Loucy (cell line): ENCODE measurements around the gene KIAA2012.

ENCODE experiments used
- H2AFZ ChIP-seq: fragments of 200-600 bp; sonication (generic); 2 replicates; pipeline ENCODE4 v1.6.0; 2016; ENCODE audit warnings: antibody characterized with exemption, mild to moderate bottlenecking, low read length, moderate library complexity
- H3F3A ChIP-seq: fragments of 200-600 bp; 2 replicates; pipeline ENCODE4 v1.6.0; 2016; ENCODE audit warnings: antibody characterized with exemption, low read depth, mild to moderate bottlenecking
- H3K27me3 ChIP-seq: fragments of 200-600 bp; sonication (generic); 2 replicates; pipeline ENCODE4 v1.6.1; 2014; ENCODE audit warnings: low read length, mild to moderate bottlenecking; ENCODE audit not compliant: insufficient read depth, poor library complexity, severe bottlenecking
- H3K36me3 ChIP-seq: fragments of 200-600 bp; sonication (generic); 2 replicates; pipeline ENCODE4 v1.6.1; 2016; ENCODE audit warnings: low read length; ENCODE audit not compliant: insufficient read depth
- H3K4me1 ChIP-seq: fragments of 200-600 bp; sonication (generic); 2 replicates; pipeline ENCODE4 v1.5.1; 2014; ENCODE audit warnings: low read length, mild to moderate bottlenecking; ENCODE audit not compliant: insufficient read depth, poor library complexity, severe bottlenecking
- H3K4me2 ChIP-seq: fragments of 200-600 bp; sonication (generic); 2 replicates; pipeline ENCODE4 v1.6.0; 2014; ENCODE audit warnings: antibody characterized with exemption, low read length, low read depth, mild to moderate bottlenecking; ENCODE audit not compliant: poor library complexity, severe bottlenecking
- H3K4me3 ChIP-seq: fragments of 200-600 bp; sonication (generic); 2 replicates; pipeline ENCODE4 v1.5.1; 2014; ENCODE audit warnings: low read length, mild to moderate bottlenecking, mixed read lengths; ENCODE audit not compliant: poor library complexity, severe bottlenecking
- H3K79me2 ChIP-seq: fragments of 200-600 bp; sonication (generic); 2 replicates; pipeline ENCODE4 v1.6.1; 2014; ENCODE audit warnings: low read length; ENCODE audit not compliant: insufficient read depth
- H3K9ac ChIP-seq: fragments of 200-600 bp; sonication (generic); 2 replicates; pipeline ENCODE4 v1.6.0; 2014; ENCODE audit warnings: mild to moderate bottlenecking, low read depth, low read length, moderate library complexity; ENCODE audit not compliant: poor library complexity, severe bottlenecking
- H3K9me2 ChIP-seq: fragments of 200-600 bp; sonication (generic); replicated peaks from 2 replicates; pipeline ENCODE4 v1.6.1; 2016; ENCODE audit warnings: low read depth, low read length, mixed read lengths
- H3K9me3 ChIP-seq: fragments of 200-600 bp; sonication (generic); 2 replicates; pipeline ENCODE4 v1.6.1; 2014; ENCODE audit warnings: mild to moderate bottlenecking, antibody characterized with exemption, low read length, low read depth; ENCODE audit not compliant: insufficient read depth
- H4K20me1 ChIP-seq: fragments of 200-600 bp; sonication (generic); 2 replicates; pipeline ENCODE4 v1.6.0; 2014; ENCODE audit warnings: antibody characterized with exemption, low read length, mild to moderate bottlenecking; ENCODE audit not compliant: insufficient read depth, poor library complexity, severe bottlenecking
- CTCF ChIP-seq: fragments of 200-600 bp; sonication (generic); conservative IDR thresholded peaks from 2 replicates; pipeline ENCODE4 v1.5.1; 2014; ENCODE audit warnings: mild to moderate bottlenecking, antibody characterized with exemption, low read length
- EZH2phosphoT487 ChIP-seq: fragments of 200-600 bp; IDR thresholded peaks from 2 replicates; pipeline ENCODE4 v1.6.1; 2018; ENCODE audit warnings: antibody characterized with exemption, mild to moderate bottlenecking, moderate library complexity, borderline replicate concordance

KIAA2012 gene

GRCh38 chr2:202066875-202067274 lies 6.2 kb upstream of the KIAA2012 start:
- Histone ChIP-seq H3K27me3 (no peaks in the 10 kb centered on the region), H3F3A (no peaks in the 10 kb centered on the region), H2AFZ (no peak overlapping the region), H3K9me3 (no peaks in the 10 kb centered on the region), H3K4me3 (no peak overlapping the region), H3K4me2 (no peak overlapping the region), H3K79me2 (no peaks in the 10 kb centered on the region), H4K20me1 (no peaks in the 10 kb centered on the region), H3K9me2 (no peaks in the 10 kb centered on the region), H3K4me1 (no peaks in the 10 kb centered on the region), H3K9ac (no peak overlapping the region), H3K36me3 (no peaks in the 10 kb centered on the region)
- no peak for TF ChIP-seq CTCF
- no peak for TF ChIP-seq EZH2phosphoT487

- no peaks in the 10 kb centered on the region for H4K20me1 ChIP-seq
- no peak overlapping the region for H3K9ac ChIP-seq
- no peak overlapping the region for H3K4me3 ChIP-seq
- TF ChIP-seq CTCF (no peak), EZH2phosphoT487 (no peak)
- no peaks in the 10 kb centered on the region for H3K27me3 ChIP-seq
- no peaks in the 10 kb centered on the region for H3K4me1 ChIP-seq
- H3K36me3 ChIP-seq, result no peaks in the 10 kb centered on the region
- H3K9me3 ChIP-seq, result no peaks in the 10 kb centered on the region
- H3K79me2 ChIP-seq, result no peaks in the 10 kb centered on the region
- H2AFZ ChIP-seq, result no peak overlapping the region
- H3K4me2 ChIP-seq, result no peak overlapping the region
- no peaks in the 10 kb centered on the region for H3K9me2 ChIP-seq
- no peaks in the 10 kb centered on the region for H3F3A ChIP-seq
These were observed 5.5 kb upstream of the KIAA2012 start for GRCh38 chr2:202067589-202067988.

GRCh38 chr2:202069170-202070067 lies 3.6 kb upstream of the KIAA2012 start:
- TF ChIP-seq EZH2phosphoT487 (no peak), CTCF (no peak)
- no peaks in the 10 kb centered on the region for H3K9me2 ChIP-seq
- no peaks in the 10 kb centered on the region for H4K20me1 ChIP-seq
- H2AFZ ChIP-seq, result no peak overlapping the region
- no peak overlapping the region for H3K4me2 ChIP-seq
- H3K4me1 ChIP-seq, result no peaks in the 10 kb centered on the region
- H3F3A ChIP-seq, result no peaks in the 10 kb centered on the region
- H3K4me3 ChIP-seq, result no peak overlapping the region
- H3K36me3 ChIP-seq, result no peaks in the 10 kb centered on the region
- no peaks in the 10 kb centered on the region for H3K79me2 ChIP-seq
- H3K9ac ChIP-seq, result no peak overlapping the region
- H3K27me3 ChIP-seq, result no peaks in the 10 kb centered on the region
- H3K9me3 ChIP-seq, result no peaks in the 10 kb centered on the region
